Temporal lobe (tissue), 1 donor: ENCODE results near the gene ITGA11. TPM values are rescaled to one million over a fixed set of nuclear protein-coding genes. Genes with fewer than 3 reads are reported as not detected.

Experiments
- total RNA-seq: library from RNA; depleted of rRNA; stranded (reverse); fragments of >200 nt; gene quantifications from one replicate; pipeline ENCODE4 v1.2.3, GENCODE V29; 2014

Gene ITGA11
- total RNA-seq, 1 donor from 2014 or later, result 1.5 TPM

Other genes with a start within 250 kb of the ITGA11 start
- 2.5 TPM for gene CALML4, start 226.8 kb downstream of the ITGA11 start, total RNA-seq
- 2.7 TPM for gene CLN6, start 202.4 kb downstream of the ITGA11 start, total RNA-seq
- 143 TPM for gene FEM1B, start 154.4 kb downstream of the ITGA11 start, total RNA-seq
- gene CORO2B, start 146.8 kb upstream of the ITGA11 start, total RNA-seq, result 28.0 TPM